H1 (cell line): ENCODE measurements around the gene PIP5K1B. TPM values are rescaled to one million over a fixed set of nuclear protein-coding genes. Genes with fewer than 3 reads are reported as not detected.

Experiments
- ASH2L ChIP-seq: fragments of 200-600, 300-600 bp; sonication (generic); IDR thresholded peaks from one replicate; pipeline ENCODE4 v1.7.1; 2017; ENCODE audit warnings: low read length
- BACH1 ChIP-seq: IDR thresholded peaks from 2 replicates; pipeline ENCODE4 v1.6.1; 2012; ENCODE audit warnings: low read length, improper control_type of control experiment
- GTF2F1 ChIP-seq: IDR thresholded peaks from 2 replicates; pipeline ENCODE4 v1.6.1; 2012; ENCODE audit warnings: low read depth, low read length, improper control_type of control experiment, borderline replicate concordance
- KDM1A ChIP-seq: fragments of 200-600, 300-600 bp; sonication (generic); IDR thresholded peaks from 2 replicates; pipeline ENCODE4 v1.7.1; 2016; ENCODE audit warnings: mild to moderate bottlenecking, low read length, borderline replicate concordance
- POU5F1 ChIP-seq: IDR thresholded peaks from 2 replicates; pipeline ENCODE4 v1.6.1; 2011; ENCODE audit warnings: low read depth, mild to moderate bottlenecking, low read length, moderate library complexity
- RFX5 ChIP-seq: IDR thresholded peaks from 2 replicates; pipeline ENCODE4 v1.6.1; 2011; ENCODE audit warnings: low read depth, low read length, improper control_type of control experiment, borderline replicate concordance
- SP2 ChIP-seq: IDR thresholded peaks from 2 replicates; pipeline ENCODE4 v1.6.1; 2012; ENCODE audit warnings: mild to moderate bottlenecking, low read length, inconsistent platforms
- polyA plus RNA-seq, 7 experiments: library from polyadenylated mRNA; depleted of rRNA in 3 of 7; stranded (reverse) in 5 of 7; unstranded in 2 of 7; fragments of >200 nt in 5 of 7; fragments of 200-250 nt in 2 of 7; gene quantifications; 1 replicate in 5 of 7; 2 replicates in 1 of 7; 4 replicates in 1 of 7; pipeline versions ENCODE4 v1.2.1 to v1.2.3, GENCODE V29; 2011 to 2013; ENCODE audit warnings: missing spikeins in 2 of 7, mixed read lengths in 2 of 7
- total RNA-seq: library from RNA; stranded (reverse); fragmentation: NEBNext Ultra II Directional; extraction: Animal tissue kit (Norgen Biotek cat#: 25700); gene quantifications from 2 replicates; pipeline ENCODE4 v1.2.1, GENCODE V29; 2021
- TF ChIP-seq, protein P1 (sequence below): fragments of 300-600 bp; sonication (generic); IDR thresholded peaks from 2 replicates; pipeline ENCODE4 v1.7.1; 2012; ENCODE audit warnings: low read length, moderate library complexity, mild to moderate bottlenecking, inconsistent platforms; ENCODE audit not compliant: insufficient replicate concordance

PIP5K1B gene
- total and polyA plus RNA-seq, 2 of the 8 experiments (the other 6 are each of a cell fraction or from before 2014, with no cell fraction given), result 4.7 to 7.7 TPM

DNA sequence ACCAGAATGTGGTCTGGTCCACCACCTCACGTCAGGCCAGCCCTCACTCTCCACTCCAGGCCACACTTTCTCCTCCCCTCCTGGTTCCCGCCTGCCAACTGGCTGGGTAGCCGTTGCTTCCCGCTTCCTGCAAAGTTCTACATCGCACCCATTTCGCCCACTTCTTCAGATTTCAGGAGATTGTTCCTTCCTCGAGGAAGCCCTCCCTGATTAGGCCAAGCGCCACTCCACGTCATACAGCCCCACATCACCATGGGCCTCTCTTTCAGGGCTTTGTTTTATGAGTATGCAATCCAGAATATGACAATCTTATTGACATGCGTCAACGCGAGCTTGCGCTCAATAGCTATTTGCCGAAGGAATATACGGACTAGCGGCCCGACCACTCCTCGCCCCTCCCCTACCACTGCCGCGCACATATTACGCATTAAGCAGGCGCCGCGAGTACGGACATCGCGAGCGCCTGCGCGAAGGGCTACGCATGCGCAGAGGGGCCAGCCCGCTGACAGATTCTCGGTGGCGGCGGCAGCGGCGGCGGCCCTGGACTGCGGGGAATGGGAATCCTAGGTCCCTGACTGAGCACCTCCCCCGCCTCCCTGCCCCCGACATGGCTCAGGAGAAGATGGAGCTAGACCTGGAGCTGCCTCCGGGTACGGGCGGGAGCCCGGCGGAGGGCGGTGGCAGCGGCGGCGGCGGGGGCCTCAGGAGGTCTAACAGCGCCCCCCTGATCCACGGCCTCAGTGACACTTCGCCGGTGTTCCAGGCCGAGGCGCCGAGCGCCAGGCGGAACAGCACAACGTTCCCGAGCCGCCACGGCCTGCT lies 74.7 kb downstream of the PIP5K1B start (continued):
- TF ChIP-seq RFX5 (no peak), ASH2L (peak; percentile 99), SP2 (no peak), BACH1 (no peak), KDM1A (no peak), GTF2F1 (peak; percentile 20; the same call in 1 of the 2 replicates), POU5F1 (no peak)
- TF ChIP-seq, protein P1, sequence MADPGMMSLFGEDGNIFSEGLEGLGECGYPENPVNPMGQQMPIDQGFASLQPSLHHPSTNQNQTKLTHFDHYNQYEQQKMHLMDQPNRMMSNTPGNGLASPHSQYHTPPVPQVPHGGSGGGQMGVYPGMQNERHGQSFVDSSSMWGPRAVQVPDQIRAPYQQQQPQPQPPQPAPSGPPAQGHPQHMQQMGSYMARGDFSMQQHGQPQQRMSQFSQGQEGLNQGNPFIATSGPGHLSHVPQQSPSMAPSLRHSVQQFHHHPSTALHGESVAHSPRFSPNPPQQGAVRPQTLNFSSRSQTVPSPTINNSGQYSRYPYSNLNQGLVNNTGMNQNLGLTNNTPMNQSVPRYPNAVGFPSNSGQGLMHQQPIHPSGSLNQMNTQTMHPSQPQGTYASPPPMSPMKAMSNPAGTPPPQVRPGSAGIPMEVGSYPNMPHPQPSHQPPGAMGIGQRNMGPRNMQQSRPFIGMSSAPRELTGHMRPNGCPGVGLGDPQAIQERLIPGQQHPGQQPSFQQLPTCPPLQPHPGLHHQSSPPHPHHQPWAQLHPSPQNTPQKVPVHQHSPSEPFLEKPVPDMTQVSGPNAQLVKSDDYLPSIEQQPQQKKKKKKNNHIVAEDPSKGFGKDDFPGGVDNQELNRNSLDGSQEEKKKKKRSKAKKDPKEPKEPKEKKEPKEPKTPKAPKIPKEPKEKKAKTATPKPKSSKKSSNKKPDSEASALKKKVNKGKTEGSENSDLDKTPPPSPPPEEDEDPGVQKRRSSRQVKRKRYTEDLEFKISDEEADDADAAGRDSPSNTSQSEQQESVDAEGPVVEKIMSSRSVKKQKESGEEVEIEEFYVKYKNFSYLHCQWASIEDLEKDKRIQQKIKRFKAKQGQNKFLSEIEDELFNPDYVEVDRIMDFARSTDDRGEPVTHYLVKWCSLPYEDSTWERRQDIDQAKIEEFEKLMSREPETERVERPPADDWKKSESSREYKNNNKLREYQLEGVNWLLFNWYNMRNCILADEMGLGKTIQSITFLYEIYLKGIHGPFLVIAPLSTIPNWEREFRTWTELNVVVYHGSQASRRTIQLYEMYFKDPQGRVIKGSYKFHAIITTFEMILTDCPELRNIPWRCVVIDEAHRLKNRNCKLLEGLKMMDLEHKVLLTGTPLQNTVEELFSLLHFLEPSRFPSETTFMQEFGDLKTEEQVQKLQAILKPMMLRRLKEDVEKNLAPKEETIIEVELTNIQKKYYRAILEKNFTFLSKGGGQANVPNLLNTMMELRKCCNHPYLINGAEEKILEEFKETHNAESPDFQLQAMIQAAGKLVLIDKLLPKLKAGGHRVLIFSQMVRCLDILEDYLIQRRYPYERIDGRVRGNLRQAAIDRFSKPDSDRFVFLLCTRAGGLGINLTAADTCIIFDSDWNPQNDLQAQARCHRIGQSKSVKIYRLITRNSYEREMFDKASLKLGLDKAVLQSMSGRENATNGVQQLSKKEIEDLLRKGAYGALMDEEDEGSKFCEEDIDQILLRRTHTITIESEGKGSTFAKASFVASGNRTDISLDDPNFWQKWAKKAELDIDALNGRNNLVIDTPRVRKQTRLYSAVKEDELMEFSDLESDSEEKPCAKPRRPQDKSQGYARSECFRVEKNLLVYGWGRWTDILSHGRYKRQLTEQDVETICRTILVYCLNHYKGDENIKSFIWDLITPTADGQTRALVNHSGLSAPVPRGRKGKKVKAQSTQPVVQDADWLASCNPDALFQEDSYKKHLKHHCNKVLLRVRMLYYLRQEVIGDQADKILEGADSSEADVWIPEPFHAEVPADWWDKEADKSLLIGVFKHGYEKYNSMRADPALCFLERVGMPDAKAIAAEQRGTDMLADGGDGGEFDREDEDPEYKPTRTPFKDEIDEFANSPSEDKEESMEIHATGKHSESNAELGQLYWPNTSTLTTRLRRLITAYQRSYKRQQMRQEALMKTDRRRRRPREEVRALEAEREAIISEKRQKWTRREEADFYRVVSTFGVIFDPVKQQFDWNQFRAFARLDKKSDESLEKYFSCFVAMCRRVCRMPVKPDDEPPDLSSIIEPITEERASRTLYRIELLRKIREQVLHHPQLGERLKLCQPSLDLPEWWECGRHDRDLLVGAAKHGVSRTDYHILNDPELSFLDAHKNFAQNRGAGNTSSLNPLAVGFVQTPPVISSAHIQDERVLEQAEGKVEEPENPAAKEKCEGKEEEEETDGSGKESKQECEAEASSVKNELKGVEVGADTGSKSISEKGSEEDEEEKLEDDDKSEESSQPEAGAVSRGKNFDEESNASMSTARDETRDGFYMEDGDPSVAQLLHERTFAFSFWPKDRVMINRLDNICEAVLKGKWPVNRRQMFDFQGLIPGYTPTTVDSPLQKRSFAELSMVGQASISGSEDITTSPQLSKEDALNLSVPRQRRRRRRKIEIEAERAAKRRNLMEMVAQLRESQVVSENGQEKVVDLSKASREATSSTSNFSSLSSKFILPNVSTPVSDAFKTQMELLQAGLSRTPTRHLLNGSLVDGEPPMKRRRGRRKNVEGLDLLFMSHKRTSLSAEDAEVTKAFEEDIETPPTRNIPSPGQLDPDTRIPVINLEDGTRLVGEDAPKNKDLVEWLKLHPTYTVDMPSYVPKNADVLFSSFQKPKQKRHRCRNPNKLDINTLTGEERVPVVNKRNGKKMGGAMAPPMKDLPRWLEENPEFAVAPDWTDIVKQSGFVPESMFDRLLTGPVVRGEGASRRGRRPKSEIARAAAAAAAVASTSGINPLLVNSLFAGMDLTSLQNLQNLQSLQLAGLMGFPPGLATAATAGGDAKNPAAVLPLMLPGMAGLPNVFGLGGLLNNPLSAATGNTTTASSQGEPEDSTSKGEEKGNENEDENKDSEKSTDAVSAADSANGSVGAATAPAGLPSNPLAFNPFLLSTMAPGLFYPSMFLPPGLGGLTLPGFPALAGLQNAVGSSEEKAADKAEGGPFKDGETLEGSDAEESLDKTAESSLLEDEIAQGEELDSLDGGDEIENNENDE, result no peak
